Stromal cell of bone marrow (primary cell): ENCODE measurements around the gene C22orf39.

Experiments used
- DNase-seq: peaks from one replicate; pipeline ENCODE4 v3.0.0-alpha.2; 2012; ENCODE audit warnings: low read depth

The C22orf39 gene

DNA sequence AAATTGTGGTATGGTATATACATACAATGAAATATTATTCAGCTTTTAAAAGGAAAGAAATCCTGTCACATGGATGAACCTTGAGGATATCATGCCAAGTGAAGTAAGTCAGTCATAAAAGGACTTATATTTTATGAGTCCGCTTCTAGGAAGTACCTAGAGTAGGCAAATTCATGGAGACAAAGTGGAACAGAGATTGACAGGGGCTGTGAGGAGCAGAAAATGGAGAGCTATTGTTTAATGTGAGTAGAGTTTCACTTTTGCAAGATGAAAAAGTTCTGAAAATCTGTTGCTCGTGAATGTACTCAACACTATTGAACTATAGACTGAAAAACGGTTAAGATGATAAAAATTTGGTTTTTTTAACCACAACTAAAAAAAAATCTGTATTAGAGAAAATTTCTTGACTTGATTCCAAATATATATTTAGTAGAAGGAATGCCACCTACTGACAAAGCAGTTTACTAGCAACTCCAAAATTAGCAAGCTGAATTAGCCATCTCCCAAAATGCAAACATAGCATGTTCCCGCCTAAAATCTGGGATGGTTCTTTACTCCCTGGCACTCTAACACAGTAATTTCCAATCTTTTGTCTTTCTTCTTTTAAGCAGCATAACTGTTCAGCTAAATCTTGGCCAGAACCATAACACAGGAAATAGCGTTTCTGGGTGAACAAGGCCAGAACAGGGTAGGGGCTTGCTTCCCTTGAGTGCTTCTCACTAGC lies 30.0 kb upstream of the C22orf39 start:
- no peak for DNase-seq

DNA sequence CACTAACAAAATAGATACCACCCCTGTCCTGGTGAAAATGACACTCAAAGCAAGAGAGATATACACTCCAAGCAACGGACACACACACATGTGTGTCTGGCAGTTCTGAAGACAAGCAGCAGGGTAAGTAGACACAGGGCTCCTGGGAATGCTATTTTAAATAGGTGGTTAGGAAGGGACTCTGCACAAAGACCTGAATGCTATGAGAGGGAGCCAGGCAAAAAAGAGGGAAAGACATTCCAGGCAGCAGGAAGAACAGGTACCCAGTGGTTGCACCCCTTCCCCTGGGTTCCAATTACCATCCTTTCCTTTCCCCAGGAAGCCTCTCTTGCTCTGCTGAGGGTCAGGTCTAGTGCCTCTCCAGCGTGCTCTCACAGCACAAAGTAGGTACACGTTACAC lies 28.5 kb upstream of the C22orf39 start:
- DNase-seq, result no peak

DNA sequence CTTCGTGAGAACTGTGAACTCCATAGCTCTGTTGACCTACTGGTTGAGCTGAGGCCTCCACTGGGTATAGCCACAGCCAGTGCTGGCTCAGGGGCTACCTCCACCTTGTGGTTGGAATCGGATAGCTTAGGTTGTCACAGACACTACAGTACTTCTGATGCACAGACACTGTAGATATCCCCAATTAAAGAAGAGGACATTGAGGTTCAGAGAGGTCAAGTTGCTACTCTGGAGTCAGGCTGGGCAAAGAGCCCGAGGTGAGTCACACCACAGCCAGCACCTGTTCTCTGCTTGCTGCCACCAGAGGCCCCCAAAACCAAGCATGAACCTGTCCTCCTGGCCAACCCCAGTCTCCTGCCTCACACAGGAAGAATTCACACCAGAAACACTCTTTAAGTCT lies 26.1 kb upstream of the C22orf39 start:
- DNase-seq, result no peak

DNA sequence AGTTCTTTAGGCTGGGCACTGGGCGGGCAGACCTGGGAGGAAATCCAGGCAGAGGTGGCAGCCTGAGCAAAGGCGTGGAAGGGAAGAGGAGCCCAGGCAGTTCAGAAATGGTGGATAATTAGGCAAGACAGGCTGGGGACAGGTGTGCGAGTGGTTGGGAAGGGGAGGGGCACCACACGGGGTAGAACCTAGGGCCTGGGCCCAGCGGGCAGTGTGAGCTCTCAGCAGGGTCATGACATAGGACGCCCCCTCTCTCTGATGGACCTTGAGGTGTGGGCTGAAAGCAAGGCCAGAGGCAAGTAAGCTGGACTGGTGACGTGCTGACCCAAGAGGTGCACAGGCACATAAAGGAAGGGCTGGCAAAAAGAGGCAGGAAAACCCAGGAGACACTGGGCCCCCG lies 24.7 kb upstream of the C22orf39 start:
- DNase-seq, result no peak

- DNase-seq, result no peak
Measured at GRCh38 chr22:19471572-19471971, 24.1 kb upstream of the C22orf39 start.

GRCh38 chr22:19470010-19470409 lies 22.5 kb upstream of the C22orf39 start:
- no peak for DNase-seq

- DNase-seq, result no peak
Measured at GRCh38 chr22:19469421-19469820, 21.9 kb upstream of the C22orf39 start.

DNA sequence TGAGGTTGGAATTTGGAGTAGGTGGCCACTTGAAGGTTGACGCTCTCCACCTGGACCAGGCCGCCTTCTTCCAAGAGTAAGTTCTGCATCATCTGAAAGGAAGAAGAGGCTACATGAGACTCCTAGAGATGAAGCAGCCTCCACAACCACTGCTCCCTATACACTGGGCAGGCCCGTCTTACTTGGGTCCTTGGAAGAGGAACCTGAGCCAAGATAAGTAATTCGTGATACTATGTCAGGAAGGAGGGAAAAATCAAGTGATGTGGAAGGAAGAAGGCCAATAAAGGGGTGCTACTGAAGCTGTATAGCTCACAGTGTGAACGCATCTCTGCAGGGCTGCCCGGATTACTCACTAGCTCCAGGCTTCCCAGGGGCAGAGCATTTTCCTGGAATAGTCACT lies 20.4 kb upstream of the C22orf39 start:
- DNase-seq, result no peak

DNA sequence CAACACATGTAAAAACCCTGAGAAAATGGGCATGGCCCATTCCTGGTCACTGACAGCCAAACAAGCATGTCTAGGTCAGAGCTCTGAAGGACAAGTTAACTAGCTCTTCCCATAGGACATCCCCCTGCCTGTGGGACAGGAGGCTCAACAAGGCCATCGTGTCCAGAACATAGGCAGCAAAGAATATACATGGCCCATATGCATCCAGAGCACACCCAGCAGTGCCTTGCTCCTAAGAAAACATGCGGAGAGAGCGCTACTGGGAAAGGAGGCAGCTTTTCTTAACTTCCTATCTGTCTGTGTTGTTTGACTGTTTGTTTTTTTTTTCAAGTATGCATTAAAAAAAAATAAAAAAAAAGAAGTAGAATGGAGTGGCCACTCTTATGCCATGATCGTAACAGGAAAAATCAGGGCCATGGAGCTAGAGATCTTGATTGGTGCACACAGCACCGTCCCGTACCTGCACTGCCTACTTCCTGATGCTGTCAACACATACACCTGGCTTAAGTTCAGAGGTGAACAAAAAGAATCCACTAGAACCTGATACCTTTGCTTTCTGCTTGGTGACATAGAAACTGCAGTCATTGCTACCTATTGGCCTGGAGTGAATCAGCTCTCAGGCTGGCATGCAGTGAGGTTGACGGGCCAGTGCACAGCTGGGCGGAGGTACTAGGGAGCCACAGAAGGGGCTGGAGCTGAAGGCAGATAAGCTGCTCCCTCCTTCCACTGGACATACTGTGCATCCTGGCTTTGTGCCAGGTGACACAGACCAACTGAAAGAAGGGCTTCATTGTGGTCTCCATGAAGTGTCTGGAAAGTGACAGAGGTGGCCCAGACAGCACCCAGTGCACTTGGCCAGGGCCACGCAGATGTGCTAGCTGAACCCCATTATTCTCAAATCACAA lies 19.6 kb upstream of the C22orf39 start:
- DNase-seq, result no peak

DNA sequence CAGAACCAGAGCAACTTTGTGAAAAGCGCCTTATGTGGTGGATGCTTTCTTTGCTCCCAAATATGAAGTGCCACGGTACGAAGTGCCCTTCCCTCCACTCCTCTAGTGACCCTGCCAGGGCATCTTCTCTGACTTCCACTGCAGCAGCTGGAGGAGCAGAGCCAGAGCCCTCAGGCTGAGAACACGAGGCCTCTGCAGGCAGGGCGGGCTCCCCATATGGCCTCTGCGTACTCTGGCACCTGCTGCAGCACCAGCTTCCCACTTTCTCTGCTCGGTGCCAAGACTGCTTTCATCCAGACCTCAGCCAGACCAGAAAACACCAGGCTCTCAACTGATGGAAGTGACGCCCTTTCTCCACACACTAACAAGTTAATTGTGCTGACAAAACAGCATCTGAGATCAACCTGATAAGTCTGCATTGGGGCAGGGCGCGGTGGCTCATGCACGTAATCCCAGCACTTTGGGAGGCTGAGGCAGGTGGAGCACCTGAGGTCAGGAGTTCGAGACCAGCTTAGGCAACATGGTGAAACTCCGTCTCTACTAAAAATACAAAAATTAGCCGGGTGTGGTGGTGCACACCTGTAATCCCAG lies 18.7 kb upstream of the C22orf39 start:
- DNase-seq, result no peak

DNA sequence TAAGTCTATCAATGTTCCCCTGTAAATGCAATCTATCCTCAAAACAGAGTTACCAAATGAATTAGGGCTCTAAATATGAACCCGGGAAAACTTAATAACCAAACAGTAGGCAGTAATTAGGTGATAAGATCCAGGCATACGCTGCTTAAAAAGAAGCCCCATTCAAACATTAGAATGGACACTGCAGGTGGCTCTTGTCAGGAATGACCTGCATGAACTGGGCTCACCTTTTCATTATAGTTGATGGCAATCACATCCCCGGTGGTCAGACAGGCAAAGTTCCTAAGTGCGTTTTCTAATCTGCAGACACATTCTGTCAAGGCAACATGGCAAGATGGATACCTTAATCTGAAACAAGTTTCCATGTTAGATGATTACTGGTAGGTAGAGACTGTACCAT lies 17.5 kb upstream of the C22orf39 start:
- no peak for DNase-seq

- no peak for DNase-seq
Measured at GRCh38 chr22:19464546-19464945, 17.0 kb upstream of the C22orf39 start.

- peak; percentile 39 for DNase-seq
Measured at GRCh38 chr22:19463491-19464469, 16.3 kb upstream of the C22orf39 start.

GRCh38 chr22:19463008-19463407 lies 15.5 kb upstream of the C22orf39 start:
- DNase-seq, result no peak

GRCh38 chr22:19461506-19461905 lies 14.0 kb upstream of the C22orf39 start:
- DNase-seq, result no peak

GRCh38 chr22:19460036-19460435 lies 12.5 kb upstream of the C22orf39 start:
- DNase-seq, result no peak

GRCh38 chr22:19457828-19458428 lies 10.4 kb upstream of the C22orf39 start:
- DNase-seq, result no peak

GRCh38 chr22:19456541-19456940 lies 9.0 kb upstream of the C22orf39 start:
- no peak for DNase-seq

DNA sequence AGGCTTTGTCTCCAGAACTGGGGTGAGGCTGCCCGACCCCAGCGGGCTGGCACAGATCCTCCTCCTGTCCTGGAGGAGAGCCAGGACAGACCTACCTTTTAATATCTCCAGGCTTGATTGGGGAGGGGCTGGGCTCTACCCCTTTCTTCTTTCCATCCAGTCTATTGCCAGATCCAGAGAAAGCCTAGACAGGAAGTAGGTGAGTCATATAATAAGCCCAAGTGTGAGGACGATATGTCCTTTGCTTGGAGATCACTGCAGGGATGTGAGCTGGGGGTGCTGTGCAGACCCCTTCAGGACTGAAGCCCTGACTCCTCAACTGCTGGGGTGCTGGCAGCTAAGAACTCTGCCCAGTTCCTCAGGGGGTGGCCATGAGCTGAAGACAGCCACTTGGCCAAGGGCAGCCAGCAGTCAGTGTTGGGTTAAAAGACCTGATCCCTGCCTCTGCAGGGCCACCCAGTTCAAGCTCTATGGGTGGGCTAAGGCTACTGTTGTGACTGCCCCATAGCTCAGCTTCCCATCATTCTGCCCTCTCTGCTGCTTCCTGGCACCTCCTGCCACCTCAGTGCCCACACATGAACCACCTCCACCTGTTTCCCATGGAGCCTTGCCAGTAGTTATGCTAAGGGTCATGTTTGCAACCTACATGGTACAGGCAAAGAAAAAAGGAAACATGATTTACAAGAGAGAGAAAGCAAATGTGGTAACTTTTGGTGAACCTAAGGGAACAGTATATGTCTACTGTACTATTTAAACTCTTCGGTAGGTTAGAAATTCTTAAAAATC lies 8.3 kb upstream of the C22orf39 start:
- no peak for DNase-seq

DNA sequence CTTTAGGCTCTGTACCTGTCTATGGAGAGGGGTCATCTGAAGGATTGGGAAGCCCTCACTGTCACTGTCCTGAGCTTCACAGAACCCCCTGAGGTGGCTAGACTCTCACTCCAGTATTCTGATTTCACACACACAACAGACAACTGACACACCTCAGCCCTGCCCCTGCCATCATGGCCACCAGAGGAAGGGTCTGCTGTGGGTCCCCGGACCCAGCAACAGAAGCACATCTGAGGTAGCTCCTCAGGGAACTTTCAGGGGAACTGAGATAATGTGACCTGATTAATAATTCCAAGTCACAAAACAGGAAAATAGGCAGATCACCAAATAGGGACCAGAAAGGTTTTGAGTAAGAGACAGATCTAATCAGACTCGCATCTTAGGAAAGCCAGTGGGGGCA lies 7.5 kb upstream of the C22orf39 start:
- DNase-seq, result no peak

DNA sequence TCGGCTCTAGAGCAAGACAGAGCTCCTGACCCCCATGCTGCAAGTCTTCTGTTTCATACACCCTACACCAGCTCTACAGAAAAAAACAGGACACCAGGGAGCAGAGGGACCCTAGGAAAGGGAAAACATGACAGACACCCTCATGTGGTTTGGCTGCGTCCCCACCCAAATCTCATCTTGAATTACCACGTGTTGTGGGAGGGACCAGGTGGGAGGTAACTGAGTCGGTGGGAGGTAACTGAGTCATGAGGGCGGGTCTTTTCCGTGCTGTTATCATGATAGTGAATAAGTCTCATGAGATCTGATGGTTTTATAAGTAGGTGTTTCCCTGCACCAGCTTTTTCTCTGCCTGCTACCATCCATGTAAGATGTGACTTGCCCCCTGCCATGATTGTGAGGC lies 6.6 kb upstream of the C22orf39 start:
- DNase-seq, result no peak
